GM19025 (cell line): ENCODE measurements around the gene PXDN.
"Not testable (repeated sequence)": the region's sequence is repeated elsewhere in the genome, so short reads cannot be mapped to it uniquely, and the experiment has no call there.

Experiments
- ATAC-seq: cut with Tn5 transposase; IDR thresholded peaks from one replicate; pipeline ENCODE4 v1.9.1; 2021; ENCODE audit warnings: mild to moderate bottlenecking, low read depth, moderate library complexity; ENCODE audit not compliant: unreplicated experiment

Gene PXDN

DNA sequence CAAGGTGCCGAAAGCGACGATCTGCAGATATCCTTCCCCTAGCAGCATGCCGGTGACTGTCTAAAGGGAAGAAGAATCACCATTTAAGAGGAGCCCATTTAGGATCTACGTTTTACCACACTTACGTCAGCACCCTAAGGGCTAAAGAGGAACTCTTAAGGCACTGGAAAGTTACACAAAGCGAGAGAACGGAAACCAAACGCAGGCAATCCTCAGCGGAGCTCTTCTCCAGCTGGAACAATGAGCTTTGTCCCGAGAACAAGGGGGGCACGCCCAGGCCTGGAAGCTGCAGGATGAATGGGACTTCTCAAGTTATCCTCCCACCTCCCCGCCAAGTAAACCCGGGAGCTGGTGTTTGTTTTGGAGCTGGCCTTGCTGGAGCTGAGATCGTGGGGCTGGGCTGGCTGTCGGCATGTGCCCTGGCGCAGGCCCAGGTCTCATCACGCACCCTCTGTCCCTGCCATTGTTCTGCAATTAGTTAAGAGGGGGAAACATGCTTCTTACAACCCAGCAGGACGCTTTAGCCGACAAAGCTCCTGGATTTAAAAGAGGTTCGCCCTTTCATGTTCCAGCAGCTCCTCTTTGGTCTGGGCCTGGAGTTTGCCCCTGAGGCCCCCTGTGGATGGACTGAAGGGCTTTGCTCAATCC, 36.4 kb downstream of the PXDN start:
- no peak for ATAC-seq

DNA sequence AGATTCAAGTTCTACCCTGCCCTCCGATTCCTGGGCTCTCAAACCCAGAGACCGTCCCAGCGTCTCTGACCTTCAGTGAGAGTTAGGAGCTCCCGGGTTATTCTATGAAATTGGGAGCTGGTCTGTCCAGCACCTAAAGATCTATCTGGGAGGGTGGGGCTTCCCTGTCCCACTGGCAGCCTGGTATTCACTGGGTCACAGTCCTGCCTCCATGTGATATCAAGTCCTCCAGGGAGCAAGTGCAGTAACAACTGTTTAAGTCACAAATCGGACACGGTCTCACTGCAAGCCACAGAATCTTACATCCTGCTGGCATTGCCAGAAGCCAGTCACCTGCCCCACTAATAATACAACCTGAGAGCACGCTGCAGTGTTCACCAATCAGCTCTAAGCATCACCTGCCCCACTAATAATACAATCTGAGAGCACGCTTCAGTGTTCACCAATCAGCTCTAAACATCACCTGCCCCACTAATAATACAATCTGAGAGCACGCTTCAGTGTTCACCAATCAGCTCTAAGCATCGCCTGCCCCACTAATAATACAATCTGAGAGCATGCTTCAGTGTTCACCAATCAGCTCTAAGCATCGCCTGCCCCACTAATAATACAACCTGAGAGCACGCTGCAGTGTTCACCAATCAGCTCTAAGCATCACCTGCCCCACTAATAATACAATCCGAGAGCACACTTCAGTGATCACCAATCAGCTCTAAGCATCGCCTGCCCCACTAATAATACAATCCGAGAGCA, 38.0 kb downstream of the PXDN start:
- ATAC-seq: not testable (repeated sequence)

DNA sequence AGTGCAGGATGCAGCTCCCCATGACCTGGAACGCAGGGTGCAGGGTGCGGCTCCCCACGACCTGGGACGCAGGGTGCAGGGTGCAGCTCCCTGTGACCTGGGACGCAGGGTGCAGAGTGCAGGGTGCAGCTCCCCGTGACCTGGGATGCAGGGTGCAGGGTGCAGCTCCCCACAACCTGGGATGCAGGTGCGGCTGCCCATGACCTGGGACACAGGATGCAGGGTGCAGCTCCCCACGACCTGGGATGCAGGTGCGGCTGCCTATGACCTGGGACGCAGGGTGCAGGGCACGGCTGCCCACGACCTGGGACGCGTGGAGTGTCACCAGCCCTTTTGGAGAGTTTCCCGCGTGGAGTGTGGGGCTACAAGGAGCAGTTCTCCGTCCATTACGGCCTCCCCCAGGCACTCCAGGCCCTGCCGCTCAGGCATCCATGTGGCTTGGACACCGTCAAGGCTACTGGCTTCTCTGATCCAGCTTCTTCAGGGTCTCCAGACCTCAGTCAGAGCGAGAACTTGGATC, 38.7 kb downstream of the PXDN start:
- no peak for ATAC-seq

DNA sequence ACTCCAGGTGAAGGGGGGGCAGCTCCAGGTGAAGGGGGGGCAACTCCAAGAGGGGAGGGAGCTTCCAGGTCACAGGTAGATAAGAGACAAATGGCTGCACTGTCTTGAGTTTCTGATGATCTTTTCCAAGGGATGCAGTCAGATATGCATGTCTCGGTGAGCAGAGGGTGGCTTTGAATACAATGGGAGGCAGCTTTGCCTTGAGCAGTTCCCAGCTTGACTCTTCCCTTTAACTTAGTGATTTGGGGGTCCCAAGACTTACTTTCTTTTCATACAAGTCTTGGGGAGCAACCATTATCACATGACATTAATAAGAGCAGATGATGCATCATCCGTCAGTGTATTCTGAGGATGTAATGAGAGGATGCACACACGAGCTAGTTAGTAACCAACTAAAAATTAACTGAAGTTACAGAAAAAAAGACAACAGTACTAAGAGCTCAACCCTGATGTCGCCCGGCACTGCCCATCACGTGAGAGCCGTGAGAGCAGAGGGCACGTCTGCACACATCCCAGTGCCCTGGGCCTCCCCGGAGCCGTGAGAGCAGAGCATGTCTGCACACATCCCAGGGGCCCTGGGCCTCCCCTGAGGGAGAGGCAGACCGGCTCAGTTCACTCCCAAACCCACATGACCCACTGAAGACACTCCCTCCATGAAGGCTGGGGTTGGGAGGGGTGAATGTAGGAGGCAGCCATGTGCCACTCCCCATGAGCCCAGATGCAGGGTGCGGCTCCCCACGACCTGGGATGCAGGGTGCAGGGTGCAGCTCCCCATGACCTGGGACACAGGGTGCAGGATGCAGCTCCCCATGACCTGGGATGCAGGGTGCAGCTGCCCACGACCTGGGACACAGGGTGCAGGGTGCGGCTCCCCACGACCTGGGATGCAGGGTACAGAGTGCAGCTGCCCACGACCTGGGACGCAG, 39.4 kb downstream of the PXDN start:
- ATAC-seq: no peak

DNA sequence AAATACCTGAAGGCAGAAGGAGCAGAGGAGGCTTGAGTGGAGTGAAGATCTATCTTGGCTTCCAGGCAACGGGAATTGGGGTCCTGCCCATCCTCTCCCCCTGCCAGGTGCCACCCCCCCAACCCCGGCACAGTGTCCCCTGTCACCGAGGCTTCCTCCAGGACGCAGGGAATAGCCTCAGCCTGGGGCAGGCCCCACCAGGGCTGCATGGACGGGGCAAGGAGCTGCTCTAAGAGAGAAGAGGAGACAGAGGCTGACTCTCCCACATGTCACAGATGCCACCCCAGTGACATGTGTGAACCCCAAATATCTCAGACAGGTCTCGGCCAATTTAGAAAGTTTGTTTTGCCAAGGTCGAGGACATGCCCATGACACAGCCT, 42.1 kb downstream of the PXDN start:
- ATAC-seq: no peak

DNA sequence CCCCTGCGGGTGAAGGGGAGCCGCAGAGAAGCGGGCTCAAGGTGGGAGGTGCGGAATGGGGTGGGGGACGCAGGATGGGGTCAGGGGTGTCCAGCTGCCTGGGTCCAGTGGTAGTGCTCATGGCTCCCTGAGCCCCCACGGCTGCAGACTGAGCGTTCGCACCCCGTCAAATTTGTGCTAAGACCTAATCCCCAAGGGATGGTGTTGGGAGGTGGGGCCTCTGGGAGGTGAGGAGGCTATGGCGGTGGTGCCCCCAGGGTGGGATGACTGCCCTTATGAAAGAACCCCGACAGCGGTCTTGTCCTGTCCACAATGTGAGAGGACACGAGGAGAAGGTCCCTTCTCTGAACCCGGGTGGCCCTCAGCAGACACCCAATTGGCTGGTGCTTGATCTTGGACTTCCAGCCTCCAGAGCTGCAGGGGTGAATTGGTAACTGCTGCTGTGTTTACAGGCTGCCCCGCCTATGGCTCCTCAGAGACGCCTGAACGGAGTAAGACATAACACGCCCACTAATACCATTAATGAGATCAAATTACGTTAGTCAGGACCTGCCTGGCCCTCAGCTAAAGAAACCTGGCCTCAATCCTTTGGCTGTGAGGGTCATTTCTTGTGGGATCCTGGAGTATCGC, 42.6 kb downstream of the PXDN start:
- ATAC-seq: no peak

DNA sequence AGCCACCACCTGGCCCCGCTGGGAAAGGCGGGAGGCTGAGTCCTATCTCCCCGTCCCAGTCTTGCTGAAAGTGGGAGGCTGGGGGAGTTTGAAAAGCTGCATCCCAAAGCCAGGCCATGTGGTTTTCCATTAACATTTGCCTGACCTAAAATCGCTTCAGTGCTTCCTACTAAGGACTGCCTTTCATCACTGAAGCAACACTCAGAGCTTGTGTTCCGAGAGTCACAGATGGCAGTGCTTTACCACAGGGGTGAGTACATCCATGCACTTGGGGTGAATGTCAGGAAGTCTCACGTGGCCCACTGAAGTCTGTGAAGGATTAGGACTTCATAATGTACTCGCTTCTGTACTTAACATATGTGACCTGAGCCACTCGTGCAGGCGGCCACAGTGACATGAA, 43.3 kb downstream of the PXDN start:
- ATAC-seq: no peak

DNA sequence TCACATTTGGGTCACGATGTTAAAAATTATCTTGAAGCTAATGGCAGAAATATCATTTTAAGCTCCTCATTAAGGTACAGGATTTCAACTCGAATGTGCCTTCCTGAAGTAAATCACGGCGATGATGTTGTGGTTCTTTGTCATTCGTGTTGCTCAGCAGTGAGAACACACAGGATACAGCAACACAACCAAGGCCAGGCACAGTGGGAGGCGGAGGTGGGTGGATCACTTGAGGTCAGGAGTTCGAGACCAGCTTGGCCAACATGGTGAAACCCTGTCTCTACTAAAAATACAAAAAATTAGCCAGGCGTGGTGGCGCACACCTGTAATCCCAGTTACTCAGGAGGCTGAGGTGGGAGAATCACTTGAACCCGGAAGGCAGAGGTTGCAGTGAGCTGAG, 43.9 kb downstream of the PXDN start:
- not testable (repeated sequence) for ATAC-seq

DNA sequence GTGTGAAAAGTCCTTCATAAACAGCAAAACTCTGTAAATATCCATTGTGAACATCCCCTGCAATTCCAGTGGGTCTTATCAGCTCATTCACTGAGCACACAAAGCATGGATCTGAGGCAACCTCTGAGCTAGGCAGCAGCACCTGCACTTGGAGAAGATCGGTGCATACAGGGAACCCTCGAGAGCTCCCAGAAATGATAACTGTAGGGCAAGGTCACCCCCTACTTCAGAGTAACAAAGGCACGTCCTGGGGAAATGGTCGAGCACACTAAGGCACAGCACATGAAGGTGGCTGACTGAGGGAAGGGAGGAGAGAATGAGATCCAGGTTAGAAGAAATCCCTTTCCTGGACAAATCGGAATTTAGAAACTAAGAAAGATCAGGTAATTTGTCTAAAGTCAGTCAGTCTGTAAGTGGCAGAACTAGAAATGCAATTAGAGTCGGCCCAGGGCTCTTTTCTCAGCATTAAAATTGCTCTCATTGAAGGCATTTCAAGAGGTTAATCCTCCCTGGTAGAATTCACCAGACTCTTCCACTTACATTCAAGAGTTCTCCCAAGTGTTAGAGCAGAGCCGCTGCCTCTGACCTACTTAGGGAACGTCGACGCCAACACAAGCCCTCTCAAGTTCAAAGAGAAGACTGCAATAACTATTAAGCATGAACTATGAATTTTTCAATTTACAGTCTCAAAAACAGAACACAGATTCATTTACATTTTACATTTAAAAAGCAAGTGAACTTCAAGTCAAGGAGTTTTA, 45.9 kb downstream of the PXDN start:
- no peak for ATAC-seq

DNA sequence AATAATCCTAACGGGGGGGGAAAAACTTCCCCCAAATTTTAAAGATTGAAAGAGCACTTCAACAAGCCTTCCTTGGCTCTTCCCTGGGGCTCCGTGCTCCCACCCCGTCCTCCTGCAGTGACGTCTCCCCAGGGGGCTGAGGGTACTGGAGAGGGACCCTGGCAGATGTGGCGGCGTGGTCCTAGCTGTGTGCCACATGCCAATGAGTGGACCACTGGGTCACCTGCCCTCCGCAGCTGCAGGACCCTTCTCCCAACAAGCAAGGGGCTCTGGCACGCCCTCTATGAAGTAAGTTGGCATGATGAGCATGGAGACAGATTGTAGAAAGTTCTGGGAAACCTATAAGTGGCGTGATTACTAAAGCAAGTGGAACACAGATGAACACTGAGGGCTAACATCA, 46.7 kb downstream of the PXDN start:
- ATAC-seq: no peak

DNA sequence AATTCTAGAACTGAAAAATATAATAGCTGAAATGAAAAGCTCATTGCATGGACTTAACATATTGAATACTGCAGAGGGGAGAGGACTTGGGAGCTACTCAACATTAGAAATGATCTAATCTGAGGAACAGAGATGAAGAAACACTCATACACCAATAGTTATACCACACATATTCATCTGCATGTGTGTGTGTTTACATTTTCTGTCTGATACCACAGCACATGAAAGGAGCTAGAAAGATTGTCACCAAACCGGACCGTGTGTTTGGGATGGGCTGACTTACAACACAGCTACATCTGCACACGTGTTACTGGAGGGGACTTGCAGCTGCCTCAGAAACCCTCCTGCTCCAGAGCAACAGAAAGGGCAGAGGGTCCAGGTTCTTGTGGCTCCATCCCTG, 47.8 kb downstream of the PXDN start:
- ATAC-seq: no peak

DNA sequence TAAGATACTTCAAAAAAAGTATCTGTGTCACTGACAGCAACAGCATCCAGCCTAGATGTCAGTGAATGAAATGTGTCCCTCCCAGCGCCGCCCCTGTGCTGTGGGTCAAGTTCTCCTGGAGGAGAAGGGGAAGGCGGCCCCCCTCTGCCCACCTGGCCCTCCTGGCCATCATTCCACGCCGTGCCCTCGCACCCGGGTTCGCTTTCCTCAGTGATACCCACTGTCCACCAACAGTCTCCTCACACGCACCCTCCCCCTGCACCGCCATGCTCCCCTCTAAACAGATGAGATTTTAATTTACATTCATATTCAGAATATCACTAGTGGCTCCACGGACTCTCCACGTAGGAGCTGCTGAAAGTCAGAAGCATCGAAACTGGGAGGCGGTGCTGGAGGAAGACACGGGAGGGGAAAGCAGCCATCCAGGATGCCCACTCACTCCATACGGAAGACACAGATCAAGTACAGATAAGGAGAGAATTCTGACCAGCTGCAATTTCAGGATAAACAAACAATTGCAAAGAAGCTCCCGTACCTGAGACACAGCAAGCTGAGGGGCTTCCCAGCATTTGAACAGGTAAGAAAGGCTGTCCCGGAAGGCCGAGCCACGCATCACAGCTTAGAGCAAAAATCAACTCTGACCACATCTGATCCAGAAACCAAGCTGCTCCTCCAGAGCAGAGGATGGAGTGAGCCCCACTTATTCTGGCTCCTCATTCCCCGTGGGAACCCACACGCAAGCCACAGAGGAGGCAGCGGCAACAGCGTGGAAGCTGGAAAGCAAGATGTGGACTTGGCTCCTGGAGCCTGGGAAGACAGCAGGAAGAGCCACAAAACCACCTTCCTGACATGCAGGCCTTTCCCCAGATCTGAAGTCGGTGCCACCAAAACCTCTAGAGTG, 49.7 kb downstream of the PXDN start:
- ATAC-seq: no peak

DNA sequence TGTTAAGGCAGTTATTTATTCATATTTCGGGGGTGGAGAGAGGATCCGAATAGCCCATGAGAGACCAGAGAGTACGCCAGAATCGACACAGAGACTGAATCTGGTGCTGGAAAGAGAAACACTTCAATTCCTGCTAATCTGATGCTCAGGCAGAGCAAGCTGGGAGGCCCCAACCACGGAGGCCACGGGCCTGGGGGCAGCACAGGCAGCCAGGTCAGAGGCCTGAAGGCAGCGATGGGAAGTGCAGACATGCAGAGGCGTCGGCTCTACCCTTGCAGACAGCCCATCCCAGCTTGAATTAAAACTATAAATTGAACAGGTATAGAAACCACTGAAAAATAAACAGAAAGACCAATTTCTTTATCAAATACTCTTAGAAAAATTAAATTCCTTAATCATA, 50.6 kb downstream of the PXDN start:
- no peak for ATAC-seq

DNA sequence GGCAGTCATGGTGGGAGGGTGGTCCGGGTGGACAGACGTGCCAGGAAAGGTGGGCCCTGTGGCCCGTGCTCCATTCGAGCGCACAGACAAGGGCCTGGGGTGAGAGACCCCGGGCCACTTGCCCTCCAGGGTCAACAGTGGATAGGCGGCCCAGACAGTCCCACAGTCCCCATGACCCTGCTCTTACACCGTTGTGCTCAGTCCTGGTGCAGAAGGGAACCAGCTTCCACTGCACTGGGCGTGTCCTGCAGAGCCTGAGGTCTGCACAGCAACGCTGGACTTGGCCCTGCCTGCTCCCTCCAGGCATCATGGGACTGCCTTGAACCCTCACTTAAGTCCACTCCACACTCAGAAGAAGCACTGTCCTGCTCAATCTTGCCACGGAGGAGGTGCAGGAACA, 52.0 kb downstream of the PXDN start:
- no peak for ATAC-seq

DNA sequence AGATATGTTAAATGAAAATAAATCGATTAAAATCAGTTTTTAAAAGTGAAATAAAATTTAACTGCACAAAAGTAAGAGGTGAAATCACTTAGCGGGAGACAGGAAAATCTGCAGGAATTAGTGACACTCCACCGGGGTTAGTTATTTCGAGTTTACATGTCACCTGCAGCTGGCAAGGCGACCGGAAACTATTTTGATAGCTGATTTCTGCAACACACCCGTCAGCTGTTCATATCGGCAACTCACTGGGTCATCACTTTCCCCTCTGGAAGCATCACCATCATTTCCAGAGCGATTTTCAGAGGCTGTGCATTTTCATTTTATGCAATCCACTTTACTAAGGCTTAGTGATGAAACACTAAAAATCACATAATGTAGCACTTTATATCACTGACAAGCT, 52.9 kb downstream of the PXDN start:
- no peak for ATAC-seq

DNA sequence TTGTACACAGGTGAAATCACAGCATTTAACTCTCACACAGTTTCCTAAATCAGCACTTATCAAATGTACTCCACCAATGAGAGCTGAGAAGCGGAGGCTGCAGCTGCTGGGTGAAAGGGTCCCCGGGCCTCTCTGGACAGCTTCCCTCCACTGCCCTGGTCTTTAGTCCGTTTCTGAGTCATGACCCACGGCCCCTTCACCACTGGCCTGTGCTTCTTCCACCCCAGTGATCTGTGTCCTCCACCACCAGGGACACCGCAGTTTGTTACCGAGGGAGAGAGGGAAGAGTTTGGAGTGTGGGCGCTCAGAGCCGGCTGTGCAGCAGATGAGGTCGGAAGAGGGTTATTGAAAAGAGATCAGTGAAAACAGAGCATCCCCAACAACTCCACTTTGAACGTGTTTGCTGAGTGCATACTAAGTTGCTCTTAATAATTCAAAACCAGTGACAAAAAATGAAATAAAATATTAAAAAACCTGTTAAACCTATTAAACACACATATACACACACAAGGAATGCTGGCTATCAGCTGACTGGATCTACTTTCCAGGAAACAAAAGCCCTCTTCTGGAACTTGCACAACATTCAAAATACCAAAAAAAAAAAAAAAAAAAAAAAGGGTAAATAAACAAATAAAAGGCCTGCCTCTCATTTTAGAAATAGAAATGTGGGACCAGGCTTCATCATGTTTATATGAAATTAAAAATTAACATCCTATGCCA, 54.1 kb downstream of the PXDN start:
- ATAC-seq: no peak

DNA sequence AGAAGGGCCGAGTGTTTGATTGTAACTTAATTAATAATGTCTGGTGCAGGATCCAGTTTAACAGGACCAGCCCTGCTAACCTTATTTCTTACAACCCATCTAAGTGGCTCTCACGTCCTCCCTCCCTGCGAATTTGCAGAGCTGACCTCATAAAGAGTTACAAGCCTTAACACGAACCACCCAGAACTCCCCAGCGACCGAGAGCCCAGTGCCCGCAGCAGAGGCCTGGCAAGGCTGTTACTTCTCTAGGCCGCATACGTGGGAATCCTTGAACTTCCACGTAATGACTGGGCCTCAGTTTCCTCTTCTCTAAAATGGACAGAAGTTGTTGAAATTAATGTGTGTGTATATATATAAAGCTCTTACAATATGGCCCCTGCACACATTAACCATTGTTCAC, 55.5 kb downstream of the PXDN start:
- ATAC-seq: no peak

DNA sequence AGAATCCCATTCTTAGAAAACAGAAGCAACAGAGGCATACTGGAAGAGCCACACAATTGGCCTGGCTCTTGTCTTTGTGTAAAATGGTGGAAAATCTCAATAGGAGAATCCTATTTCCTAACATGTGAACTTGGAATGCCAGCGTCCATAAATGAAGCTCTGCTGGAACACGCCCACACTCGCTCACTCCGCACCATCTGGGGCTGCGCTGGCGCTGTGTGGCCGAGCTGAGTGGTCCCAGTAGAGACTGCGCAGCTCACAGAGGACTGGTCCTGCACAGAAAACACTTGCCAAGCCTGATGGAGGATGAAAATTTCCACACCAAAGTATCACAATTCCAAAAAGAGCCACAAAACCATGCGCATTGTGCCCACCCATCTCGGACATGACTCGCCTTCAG, 56.2 kb downstream of the PXDN start:
- no peak for ATAC-seq
